Subcutaneous preadipocyte (primary cell): ENCODE measurements around the gene SIGLEC8. TPM values are rescaled to one million over a fixed set of nuclear protein-coding genes. Genes with fewer than 3 reads are reported as not detected.

Experiments
- small RNA-seq: library from RNA; depleted of rRNA; stranded (forward); fragments of <200 nt; gene quantifications from one replicate; pipeline ENCODE3, GENCODE V24; 2012
- total RNA-seq: library from RNA; depleted of rRNA; stranded (reverse); fragments of >200 nt; gene quantifications from 2 replicates; pipeline ENCODE4 v1.2.3, GENCODE V29; 2012

SIGLEC8 gene
- total RNA-seq: not detected in 2 replicates

DNA sequence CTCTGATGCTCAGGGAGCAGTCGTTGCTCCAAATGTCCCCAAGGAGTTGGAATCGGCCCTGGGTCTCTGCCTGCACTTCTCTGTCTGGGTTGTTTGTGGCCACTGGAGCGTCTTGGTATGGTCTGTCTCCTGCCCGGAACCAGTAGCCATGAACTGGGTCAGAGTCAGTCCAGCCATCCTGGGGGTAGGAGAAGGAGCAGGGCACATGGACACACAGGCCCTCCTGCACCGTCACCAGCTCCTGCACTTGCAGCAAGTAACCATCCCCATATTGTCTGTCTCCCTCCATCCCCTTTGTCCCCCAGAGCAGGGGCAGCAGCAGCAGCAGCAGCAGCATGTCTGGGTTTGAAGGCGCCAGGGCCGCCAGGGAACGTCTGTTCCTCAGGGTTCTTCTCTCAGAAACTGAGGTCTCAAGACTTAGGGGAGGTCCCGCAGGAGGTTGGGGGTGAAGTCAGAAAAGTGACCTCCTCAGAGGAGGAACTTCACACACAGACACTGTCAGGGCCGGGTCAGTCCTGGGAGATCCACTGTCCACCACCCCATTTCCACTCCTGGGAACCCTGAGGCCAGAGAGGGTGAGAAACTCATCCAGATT is at the start of gene SIGLEC8:
Gene SIGLEC8, minus strand, starts transcription at position 404 of the 595 bp plus-strand sequence. Its CDS starts 67 bp downstream, at position 337.

DNA sequence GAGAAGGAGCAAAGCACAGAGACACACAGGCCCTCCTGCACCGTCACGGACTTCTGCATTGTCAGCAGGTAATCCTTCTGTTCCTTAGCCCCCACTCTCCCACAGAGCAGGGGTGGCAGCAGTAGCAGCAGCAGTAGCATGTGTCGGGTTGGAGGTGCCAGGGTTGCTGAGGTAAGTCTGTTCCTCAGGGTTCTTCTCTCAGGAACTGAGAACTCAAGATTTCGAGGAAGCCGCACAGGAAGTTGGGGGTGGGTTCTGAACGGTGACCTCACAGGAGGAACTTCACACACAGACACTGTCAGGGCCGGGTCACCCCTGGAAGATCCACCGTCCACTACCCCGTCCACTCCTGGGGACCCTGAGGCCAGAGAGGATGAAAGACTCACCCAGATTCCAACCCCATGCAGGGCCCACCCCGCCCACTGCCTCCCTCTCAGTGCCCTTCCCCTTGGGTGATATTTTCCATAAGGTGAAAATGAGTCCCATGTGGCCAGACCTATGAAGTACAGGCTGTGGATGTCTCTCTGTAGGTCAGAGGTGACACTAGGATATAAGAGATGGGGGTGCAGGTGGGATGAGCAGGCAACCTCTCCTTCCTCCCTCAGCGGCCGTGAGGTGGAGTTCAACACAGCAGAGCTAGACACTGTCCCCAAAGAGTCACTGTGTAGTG is 43.5 kb upstream of the SIGLEC8 start, which contains the start of gene SIGLEC12:
Gene SIGLEC12, minus strand, starts transcription at position 207 of the 670 bp plus-strand sequence. Its CDS starts 67 bp downstream, at position 140.

DNA sequence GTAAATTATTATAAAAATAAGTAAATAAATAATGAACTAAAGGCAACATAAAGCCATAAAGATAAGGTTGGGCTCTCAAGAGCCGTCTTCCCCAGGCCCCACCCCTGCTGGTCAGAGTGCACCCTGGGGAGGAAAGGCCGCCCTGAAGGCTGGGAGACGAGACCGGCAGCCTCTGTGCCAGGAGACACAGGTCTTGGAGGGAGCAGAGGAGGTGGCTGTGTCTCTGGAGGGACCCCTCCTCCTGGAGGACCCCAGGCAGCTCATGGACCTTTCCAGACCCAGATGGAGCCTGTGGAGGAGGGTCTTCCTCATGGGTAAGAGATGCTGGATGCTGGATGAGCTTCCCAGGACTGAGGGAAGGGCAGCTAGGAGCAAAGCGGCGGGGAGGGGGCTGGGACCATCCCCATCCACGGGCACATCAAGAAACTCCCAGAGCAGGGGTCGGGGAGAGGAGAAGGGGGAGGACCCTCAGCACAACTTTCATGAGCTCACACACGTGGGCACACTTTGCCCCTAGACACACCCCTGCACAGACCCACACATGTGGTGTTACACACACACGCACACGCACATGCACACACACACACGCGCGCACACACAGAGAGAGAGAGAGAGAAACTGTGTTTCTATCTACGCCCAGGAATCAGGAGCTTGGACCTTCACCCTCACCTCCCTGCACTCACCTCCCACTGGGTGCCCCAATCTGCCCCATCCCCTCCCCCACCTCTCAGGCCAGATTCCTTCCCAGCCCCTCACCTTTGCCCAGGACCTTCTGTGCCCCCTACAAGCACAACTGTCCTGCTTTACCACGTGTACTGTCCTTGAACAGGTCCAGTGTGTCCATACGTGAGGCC is 20.4 kb upstream of the SIGLEC8 start, which contains the start of gene CEACAM18:
Gene CEACAM18, plus strand, starts transcription at position 159 of the 854 bp plus-strand sequence.

DNA sequence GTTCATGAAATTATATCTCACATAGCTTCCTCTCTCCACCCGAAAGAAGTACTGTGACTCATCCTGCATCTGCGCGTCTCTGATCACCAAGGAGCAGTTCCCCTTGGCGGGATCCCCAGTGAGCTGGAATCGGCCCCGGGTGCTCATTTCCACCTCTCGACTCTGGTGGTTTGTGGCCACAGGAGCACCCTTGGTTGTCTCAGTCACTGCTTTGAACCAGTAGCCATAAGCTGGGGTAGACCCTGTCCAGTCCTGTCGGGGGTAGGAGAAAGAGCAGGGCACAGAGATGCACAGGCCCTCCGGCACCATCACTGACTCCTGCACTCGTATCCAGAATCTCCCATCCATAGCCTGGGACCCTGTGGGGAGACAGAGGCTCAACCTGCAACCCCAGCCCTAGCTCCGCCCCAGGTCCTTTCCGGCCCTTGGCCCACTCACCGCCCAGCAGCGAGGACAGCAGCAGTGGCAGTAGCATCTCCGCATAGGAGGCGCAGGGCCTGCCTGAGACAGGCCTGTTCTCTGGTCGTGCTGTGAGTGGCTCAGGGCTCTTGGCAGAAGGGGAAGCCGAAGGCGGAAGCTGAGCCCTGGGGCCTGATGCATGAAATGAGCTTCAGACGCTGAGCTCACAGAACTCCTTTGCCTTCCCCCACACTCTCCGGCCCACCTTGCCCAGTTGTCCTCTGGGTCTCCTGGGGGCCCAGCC is 41.0 kb downstream of the SIGLEC8 start, which contains the start of gene SIGLEC10:
Gene SIGLEC10, minus strand, starts transcription at position 536 of the 703 bp plus-strand sequence. Its CDS starts 61 bp downstream, at position 475.

Small RNA genes within 50 kb of the gene (small RNA-seq; reads per million reads assigned to genes)
- gene AC020914.3 (not detected), gene AC020914.5 (not detected)

Other genes starting within 250 kb of the SIGLEC8 start
- gene CD33, start 233.4 kb downstream of the SIGLEC8 start, total RNA-seq: not detected in 2 replicates
- gene SIGLECL1, start 207.4 kb downstream of the SIGLEC8 start, total RNA-seq: not detected in 2 replicates
- gene IGLON5, start 146.8 kb downstream of the SIGLEC8 start, total RNA-seq: not detected in 2 replicates
- gene VSIG10L, start 116.3 kb downstream of the SIGLEC8 start, total RNA-seq: 0.73 and 0.98 TPM in 2 replicates
- 121 and 213 TPM in 2 replicates for gene ETFB, start 92.1 kb downstream of the SIGLEC8 start, total RNA-seq
- gene CLDND2, start 89.5 kb downstream of the SIGLEC8 start, total RNA-seq: not detected in 2 replicates
- gene NKG7, start 85.8 kb downstream of the SIGLEC8 start, total RNA-seq: not detected in 2 replicates
- gene LIM2, start 70.5 kb downstream of the SIGLEC8 start, total RNA-seq: not detected in 2 replicates
- not detected in 2 replicates for gene C19orf84, start 67.9 kb downstream of the SIGLEC8 start, total RNA-seq
- gene SIGLEC10, start 40.8 kb downstream of the SIGLEC8 start, total RNA-seq: not detected in 2 replicates
- not detected in 2 replicates for gene CEACAM18, start 20.1 kb upstream of the SIGLEC8 start, total RNA-seq
- not detected in 2 replicates for gene SIGLEC12, start 43.3 kb upstream of the SIGLEC8 start, total RNA-seq
- not detected in 2 replicates for gene SIGLEC6, start 73.2 kb upstream of the SIGLEC8 start, total RNA-seq
- gene ZNF175, start 112.8 kb upstream of the SIGLEC8 start, total RNA-seq: 4.0 and 4.1 TPM in 2 replicates
- gene SIGLEC5, start 171.9 kb upstream of the SIGLEC8 start, total RNA-seq: not detected in 2 replicates
- not detected in 2 replicates for gene SIGLEC14, start 188.4 kb upstream of the SIGLEC8 start, total RNA-seq
- 2.6 and 5.1 TPM in 2 replicates for gene SPACA6, start 234.9 kb upstream of the SIGLEC8 start, total RNA-seq